ENCODE measurements around the gene GRIN2C. TPM values are rescaled to one million over a fixed set of nuclear protein-coding genes. Genes with fewer than 3 reads are reported as not detected.

GRIN2C gene
- total RNA-seq, 1 donor from 2014 or later: 0.57 TPM

GRCh38 chr17:74903034-74903433 lies 43.3 kb upstream of the GRIN2C start:
- DNase-seq (ENCODE audit: low spot score, unreplicated experiment): no peak
- H3K36me3 Mint-ChIP-seq (ENCODE audit: insufficient read depth): no peaks in the 10 kb centered on the region
- H3K4me1 Mint-ChIP-seq (ENCODE audit: low read depth): peaks cover 2% of the 10 kb centered on the region
- TF ChIP-seq CTCF (IDR thresholded peaks at IDR 0.05; ENCODE audit: unreplicated experiment): no peak
- H3K9me3 Mint-ChIP-seq (ENCODE audit: low read depth): no peaks in the 10 kb centered on the region
- H3K27me3 Mint-ChIP-seq: peaks cover 33% of the 10 kb centered on the region
- H3K27ac Mint-ChIP-seq: no peak overlapping the region
- no peak overlapping the region for H3K4me3 Mint-ChIP-seq (ENCODE audit: low read depth)

- TF ChIP-seq CTCF (IDR thresholded peaks at IDR 0.05; ENCODE audit: unreplicated experiment): no peak
- DNase-seq (ENCODE audit: low spot score, unreplicated experiment): no peak
- peaks cover 40% of the 10 kb centered on the region for H3K27me3 Mint-ChIP-seq
- no peak overlapping the region for H3K27ac Mint-ChIP-seq
- no peaks in the 10 kb centered on the region for H3K4me1 Mint-ChIP-seq (ENCODE audit: low read depth)
- no peaks in the 10 kb centered on the region for H3K36me3 Mint-ChIP-seq (ENCODE audit: insufficient read depth)
- no peak overlapping the region for H3K4me3 Mint-ChIP-seq (ENCODE audit: low read depth)
- H3K9me3 Mint-ChIP-seq (ENCODE audit: low read depth): no peaks in the 10 kb centered on the region
Measured at GRCh38 chr17:74901353-74902135, 41.9 kb upstream of the GRIN2C start.

DNA sequence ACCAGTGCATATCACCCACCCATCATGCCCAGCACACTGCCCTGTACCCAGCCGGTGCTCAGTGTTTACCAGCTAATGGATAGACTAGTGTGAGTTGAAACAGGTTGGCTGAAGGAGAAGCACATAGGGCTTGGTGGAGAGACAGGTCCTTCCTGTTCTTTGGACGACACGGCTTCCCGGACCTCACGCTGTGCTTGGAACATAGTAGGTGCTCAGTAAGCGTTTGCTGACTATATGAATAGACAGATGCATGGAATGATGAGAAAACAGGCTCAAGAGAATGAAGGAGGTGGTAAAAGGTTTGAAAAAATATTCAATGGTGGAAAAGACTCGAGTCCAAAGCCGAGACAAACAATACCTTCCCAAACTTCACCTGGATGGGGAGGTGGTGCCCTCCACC lies 40.5 kb upstream of the GRIN2C start:
- TF ChIP-seq CTCF (IDR thresholded peaks at IDR 0.05; ENCODE audit: unreplicated experiment): no peak
- no peaks in the 10 kb centered on the region for H3K36me3 Mint-ChIP-seq (ENCODE audit: insufficient read depth)

DNA sequence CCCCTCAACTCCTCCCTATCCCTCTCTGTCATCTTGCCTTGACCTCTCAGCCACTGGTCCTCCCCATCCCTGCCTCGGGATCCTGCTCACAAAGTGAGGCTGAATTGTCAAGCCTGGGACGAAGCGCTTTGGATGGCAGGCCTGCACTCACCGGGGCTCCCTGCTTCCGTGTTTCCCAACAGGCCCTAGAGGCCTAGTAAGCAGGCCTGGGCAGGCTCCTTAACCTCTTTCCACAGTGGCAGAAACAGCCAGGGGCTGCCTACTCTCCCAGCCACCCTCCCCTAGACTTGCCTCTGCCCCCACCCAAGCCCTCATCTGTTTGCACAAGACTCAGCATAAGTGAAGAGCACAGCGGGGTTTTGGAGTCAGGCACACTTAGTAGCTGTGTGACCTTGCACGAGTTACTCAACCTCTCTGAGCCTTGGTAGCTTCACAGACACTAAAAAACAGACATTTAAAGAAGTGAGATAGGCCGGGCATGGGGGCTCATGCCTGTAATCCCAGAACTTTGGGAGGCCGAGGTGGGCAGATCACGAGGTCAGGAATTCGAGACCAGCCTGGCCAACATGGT lies 38.8 kb upstream of the GRIN2C start:
- peaks cover 60% of the 10 kb centered on the region for H3K27me3 Mint-ChIP-seq

More for the DNA sequence above, 40.5 kb upstream of the GRIN2C start:
- DNase-seq (ENCODE audit: low spot score, unreplicated experiment): no peak
- no peak overlapping the region for H3K27ac Mint-ChIP-seq
- H3K9me3 Mint-ChIP-seq (ENCODE audit: low read depth): no peaks in the 10 kb centered on the region
- H3K4me1 Mint-ChIP-seq (ENCODE audit: low read depth): no peaks in the 10 kb centered on the region
- H3K27me3 Mint-ChIP-seq: peaks cover 51% of the 10 kb centered on the region
- H3K4me3 Mint-ChIP-seq (ENCODE audit: low read depth): no peak overlapping the region

More for the DNA sequence above, 38.8 kb upstream of the GRIN2C start:
- no peak for TF ChIP-seq CTCF (IDR thresholded peaks at IDR 0.05; ENCODE audit: unreplicated experiment)
- DNase-seq (ENCODE audit: low spot score, unreplicated experiment): no peak
- Mint-ChIP-seq H3K36me3 (ENCODE audit: insufficient read depth) (no peaks in the 10 kb centered on the region), H3K4me3 (ENCODE audit: low read depth) (no peak overlapping the region), H3K9me3 (ENCODE audit: low read depth) (no peaks in the 10 kb centered on the region), H3K27ac (no peak overlapping the region), H3K4me1 (ENCODE audit: low read depth) (peaks cover 2% of the 10 kb centered on the region)

Data from progenitor cell of endocrine pancreas (in vitro differentiated cells).